ENCODE results near the gene UBA52.

UBA52 gene

GRCh38 chr19:18557411-18558201 is 14.1 kb upstream of the UBA52 start, which contains the start of gene KXD1:
KXD1 (plus strand) TSS chr19:18557870; CDS start chr19:18562057, 4,187 bp downstream.
- Histone ChIP-seq H3K36me3 (ENCODE audit: insufficient read depth, low read length) (no peaks in the 10 kb centered on the region), H2AFZ (ENCODE audit: low read length, unreplicated experiment) (peak within 1 kb of the TSS; percentile 73), H3K27me3 (ENCODE audit: insufficient read depth, low read length) (no peaks in the 10 kb centered on the region), H3K79me2 (ENCODE audit: control insufficient read depth, insufficient read depth, low read length, unreplicated experiment) (peaks cover 31% of the 10 kb centered on the region), H3K27ac (ENCODE audit: low read depth, low read length) (peak within 1 kb of the TSS; percentile 68), H3K4me1 (ENCODE audit: control insufficient read depth, insufficient read depth, low read length, unreplicated experiment) (peaks cover 9% of the 10 kb centered on the region), H3K4me3 (ENCODE audit: low read depth, low read length) (peak within 1 kb of the TSS; percentile 97)

- Histone ChIP-seq H3K79me2 (ENCODE audit: control insufficient read depth, insufficient read depth, low read length, unreplicated experiment) (peaks cover 31% of the 10 kb centered on the region), H3K27me3 (ENCODE audit: insufficient read depth, low read length) (no peaks in the 10 kb centered on the region), H3K4me3 (ENCODE audit: low read depth, low read length) (peak overlapping the region; percentile 97), H3K4me1 (ENCODE audit: control insufficient read depth, insufficient read depth, low read length, unreplicated experiment) (peaks cover 9% of the 10 kb centered on the region), H3K27ac (ENCODE audit: low read depth, low read length) (peak overlapping the region; percentile 68), H2AFZ (ENCODE audit: low read length, unreplicated experiment) (peak overlapping the region; percentile 69), H3K36me3 (ENCODE audit: insufficient read depth, low read length) (no peaks in the 10 kb centered on the region)
Observed at GRCh38 chr19:18558202-18558555, 13.5 kb upstream of the UBA52 start.

- Histone ChIP-seq H2AFZ (ENCODE audit: low read length, unreplicated experiment) (peak overlapping the region; percentile 23), H3K4me3 (ENCODE audit: low read depth, low read length) (peak overlapping the region; percentile 97), H3K4me1 (ENCODE audit: control insufficient read depth, insufficient read depth, low read length, unreplicated experiment) (peaks cover 9% of the 10 kb centered on the region), H3K27me3 (ENCODE audit: insufficient read depth, low read length) (no peaks in the 10 kb centered on the region), H3K79me2 (ENCODE audit: control insufficient read depth, insufficient read depth, low read length, unreplicated experiment) (peaks cover 31% of the 10 kb centered on the region), H3K27ac (ENCODE audit: low read depth, low read length) (peak overlapping the region; percentile 68), H3K36me3 (ENCODE audit: insufficient read depth, low read length) (no peaks in the 10 kb centered on the region)
Observed at GRCh38 chr19:18558604-18559003, 13.1 kb upstream of the UBA52 start.

GRCh38 chr19:18559685-18560084 is 12.0 kb upstream of the UBA52 start:
- no peak overlapping the region for H3K27ac ChIP-seq (ENCODE audit: low read depth, low read length)
- H3K79me2 ChIP-seq (ENCODE audit: control insufficient read depth, insufficient read depth, low read length, unreplicated experiment) = peaks cover 31% of the 10 kb centered on the region

GRCh38 chr19:18562086-18562485 is 9.6 kb upstream of the UBA52 start:
- H3K27ac ChIP-seq (ENCODE audit: low read depth, low read length) = peak overlapping the region; percentile 29; the same call in 1 of the 2 replicates
- peaks cover 31% of the 10 kb centered on the region for H3K79me2 ChIP-seq (ENCODE audit: control insufficient read depth, insufficient read depth, low read length, unreplicated experiment)
- H2AFZ ChIP-seq (ENCODE audit: low read length, unreplicated experiment) = no peak overlapping the region
- H3K27me3 ChIP-seq (ENCODE audit: insufficient read depth, low read length) = no peaks in the 10 kb centered on the region
- peaks cover 9% of the 10 kb centered on the region for H3K4me1 ChIP-seq (ENCODE audit: control insufficient read depth, insufficient read depth, low read length, unreplicated experiment)
- H3K36me3 ChIP-seq (ENCODE audit: insufficient read depth, low read length) = no peaks in the 10 kb centered on the region
- H3K4me3 ChIP-seq (ENCODE audit: low read depth, low read length) = no peak overlapping the region

More at GRCh38 chr19:18559685-18560084, 12.0 kb upstream of the UBA52 start:
- no peak overlapping the region for H2AFZ ChIP-seq (ENCODE audit: low read length, unreplicated experiment)
- H3K4me1 ChIP-seq (ENCODE audit: control insufficient read depth, insufficient read depth, low read length, unreplicated experiment) = peaks cover 9% of the 10 kb centered on the region
- no peaks in the 10 kb centered on the region for H3K27me3 ChIP-seq (ENCODE audit: insufficient read depth, low read length)
- no peaks in the 10 kb centered on the region for H3K36me3 ChIP-seq (ENCODE audit: insufficient read depth, low read length)
- H3K4me3 ChIP-seq (ENCODE audit: low read depth, low read length) = peak overlapping the region; percentile 97

- Histone ChIP-seq H3K36me3 (ENCODE audit: insufficient read depth, low read length) (no peaks in the 10 kb centered on the region), H3K4me3 (ENCODE audit: low read depth, low read length) (no peak overlapping the region), H3K4me1 (ENCODE audit: control insufficient read depth, insufficient read depth, low read length, unreplicated experiment) (peaks cover under 1% of the 10 kb centered on the region), H3K27me3 (ENCODE audit: insufficient read depth, low read length) (no peaks in the 10 kb centered on the region), H2AFZ (ENCODE audit: low read length, unreplicated experiment) (no peak overlapping the region), H3K27ac (ENCODE audit: low read depth, low read length) (no peak overlapping the region), H3K79me2 (ENCODE audit: control insufficient read depth, insufficient read depth, low read length, unreplicated experiment) (peaks cover 2% of the 10 kb centered on the region)
Observed at GRCh38 chr19:18566953-18567352, 4.7 kb upstream of the UBA52 start.

GRCh38 chr19:18568367-18568766 is 3.3 kb upstream of the UBA52 start:
- Histone ChIP-seq H3K4me1 (ENCODE audit: control insufficient read depth, insufficient read depth, low read length, unreplicated experiment) (peaks cover 8% of the 10 kb centered on the region), H3K27me3 (ENCODE audit: insufficient read depth, low read length) (no peaks in the 10 kb centered on the region), H3K79me2 (ENCODE audit: control insufficient read depth, insufficient read depth, low read length, unreplicated experiment) (peaks cover 16% of the 10 kb centered on the region), H3K36me3 (ENCODE audit: insufficient read depth, low read length) (no peaks in the 10 kb centered on the region; the same call in 1 of the 2 replicates), H2AFZ (ENCODE audit: low read length, unreplicated experiment) (no peak overlapping the region), H3K27ac (ENCODE audit: low read depth, low read length) (no peak overlapping the region), H3K4me3 (ENCODE audit: low read depth, low read length) (no peak overlapping the region)

GRCh38 chr19:18574691-18575291 is 3.1 kb downstream of the UBA52 start:
- Histone ChIP-seq H3K36me3 (ENCODE audit: insufficient read depth, low read length) (peaks cover 11% of the 10 kb centered on the region; the same call in 1 of the 2 replicates), H3K27ac (ENCODE audit: low read depth, low read length) (no peak overlapping the region), H2AFZ (ENCODE audit: low read length, unreplicated experiment) (no peak overlapping the region), H3K27me3 (ENCODE audit: insufficient read depth, low read length) (no peaks in the 10 kb centered on the region), H3K4me1 (ENCODE audit: control insufficient read depth, insufficient read depth, low read length, unreplicated experiment) (peaks cover 11% of the 10 kb centered on the region), H3K79me2 (ENCODE audit: control insufficient read depth, insufficient read depth, low read length, unreplicated experiment) (peaks cover 23% of the 10 kb centered on the region), H3K4me3 (ENCODE audit: low read depth, low read length) (no peak overlapping the region)

GRCh38 chr19:18576383-18576782 is 4.7 kb downstream of the UBA52 start:
- Histone ChIP-seq H2AFZ (ENCODE audit: low read length, unreplicated experiment) (no peak overlapping the region), H3K79me2 (ENCODE audit: control insufficient read depth, insufficient read depth, low read length, unreplicated experiment) (peaks cover 23% of the 10 kb centered on the region), H3K27me3 (ENCODE audit: insufficient read depth, low read length) (no peaks in the 10 kb centered on the region), H3K27ac (ENCODE audit: low read depth, low read length) (no peak overlapping the region), H3K4me1 (ENCODE audit: control insufficient read depth, insufficient read depth, low read length, unreplicated experiment) (peaks cover 11% of the 10 kb centered on the region), H3K36me3 (ENCODE audit: insufficient read depth, low read length) (peaks cover 11% of the 10 kb centered on the region; the same call in 1 of the 2 replicates), H3K4me3 (ENCODE audit: low read depth, low read length) (no peak overlapping the region)

GRCh38 chr19:18577365-18577914 is 5.8 kb downstream of the UBA52 start:
- peaks cover 11% of the 10 kb centered on the region for H3K4me1 ChIP-seq (ENCODE audit: control insufficient read depth, insufficient read depth, low read length, unreplicated experiment)
- H3K79me2 ChIP-seq (ENCODE audit: control insufficient read depth, insufficient read depth, low read length, unreplicated experiment) = peaks cover 17% of the 10 kb centered on the region
- H3K4me3 ChIP-seq (ENCODE audit: low read depth, low read length) = no peak overlapping the region
- no peaks in the 10 kb centered on the region for H3K27me3 ChIP-seq (ENCODE audit: insufficient read depth, low read length)
- no peak overlapping the region for H3K27ac ChIP-seq (ENCODE audit: low read depth, low read length)
- H2AFZ ChIP-seq (ENCODE audit: low read length, unreplicated experiment) = no peak overlapping the region
- H3K36me3 ChIP-seq (ENCODE audit: insufficient read depth, low read length) = peaks cover 11% of the 10 kb centered on the region; the same call in 1 of the 2 replicates
